GM13976 (cell line): ENCODE results near the gene LRGUK.

Source experiments
- DNase-seq: peaks from one replicate; pipeline ENCODE4 v3.0.0; 2012; ENCODE audit warnings: low spot score
- CTCF ChIP-seq: IDR thresholded peaks from 2 replicates; pipeline ENCODE4 v1.5.1; 2012; ENCODE audit warnings: borderline replicate concordance, mild to moderate bottlenecking; ENCODE audit not compliant: insufficient read depth; ENCODE audit errors: extremely low read depth, missing control alignments, control extremely low read depth
- in situ Hi-C: fragments of 300-500 bp; cut with MboI; formaldehyde crosslinking; loops from one replicate; pipeline ENCODE4 v1.12.0; 2022; ENCODE audit warnings: low sequenced_read_pairs, mixed read lengths, inconsistent platforms; ENCODE audit not compliant: unreplicated experiment

LRGUK gene

GRCh38 chr7:134278502-134279153 lies 151.5 kb downstream of the LRGUK start:
- in situ Hi-C loops, result no loop called here
- no peak for TF ChIP-seq CTCF

DNA sequence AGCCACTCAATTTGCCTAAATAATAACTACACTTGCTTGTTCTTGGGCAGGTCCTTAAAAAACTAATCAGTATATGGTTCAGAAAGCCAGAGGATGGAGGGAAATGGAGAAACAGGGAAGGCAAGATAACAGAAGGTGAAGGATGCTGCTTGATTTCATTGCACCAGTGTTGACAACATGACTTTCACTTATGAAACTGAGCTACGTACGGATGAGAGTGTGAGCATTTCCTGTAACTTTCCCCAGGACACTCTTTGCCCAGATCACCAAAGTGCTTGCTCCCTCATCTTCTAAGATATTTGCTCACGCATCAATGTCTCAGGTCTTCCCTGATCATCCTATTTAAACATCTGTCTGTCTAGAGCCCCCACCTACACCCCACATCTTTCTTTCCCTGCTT lies 152.2 kb downstream of the LRGUK start:
- in situ Hi-C loops, result no loop called here
- no peak for DNase-seq
- TF ChIP-seq CTCF, result no peak

More at GRCh38 chr7:134278502-134279153, 151.5 kb downstream of the LRGUK start:
- DNase-seq, result no peak

- in situ Hi-C loops, result no loop called here
- TF ChIP-seq CTCF, result no peak
- no peak for DNase-seq
Observed at GRCh38 chr7:134279898-134280297, 152.8 kb downstream of the LRGUK start.

GRCh38 chr7:134280508-134280907 lies 153.4 kb downstream of the LRGUK start:
- no peak for TF ChIP-seq CTCF
- DNase-seq, result no peak
- in situ Hi-C loops, result no loop called here

DNA sequence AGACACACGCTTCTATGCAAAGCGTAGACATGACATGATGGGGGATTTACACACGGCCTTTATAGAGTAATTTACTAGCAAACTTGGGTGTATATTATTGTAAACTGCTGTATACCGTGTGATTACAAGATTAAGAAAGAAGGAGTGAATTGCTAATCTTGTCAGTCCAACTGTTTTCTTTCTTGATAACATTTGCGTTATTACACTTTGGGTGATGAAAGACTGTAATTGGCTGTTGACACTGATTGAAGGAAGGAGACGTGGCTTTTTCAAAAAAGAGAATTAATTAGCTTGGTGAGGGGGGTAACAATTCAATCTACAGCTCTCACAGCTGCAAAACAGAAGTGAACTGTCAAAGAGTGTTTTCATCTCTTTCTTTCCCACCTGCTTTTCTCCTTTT lies 156.9 kb downstream of the LRGUK start:
- DNase-seq, result no peak
- TF ChIP-seq CTCF, result no peak
- in situ Hi-C loops, result no loop called here

- TF ChIP-seq CTCF, result no peak
- in situ Hi-C loops, result no loop called here
- DNase-seq, result no peak
Observed at GRCh38 chr7:134284952-134285351, 157.8 kb downstream of the LRGUK start.
